HepG2 (cell line): ENCODE results near the gene CAMTA2. TPM values are rescaled to one million over a fixed set of nuclear protein-coding genes. Genes with fewer than 3 reads are reported as not detected.

Experiments used
- BORCS8-MEF2B ChIP-seq: sonication (generic); formaldehyde crosslinking; IDR thresholded peaks from 2 replicates; pipeline ENCODE4 v1.8.0; 2022; ENCODE audit warnings: mild to moderate bottlenecking, missing genetic modification reagents
- CBX1 ChIP-seq: IDR thresholded peaks from one replicate; pipeline ENCODE4 v1.6.1; 2016; ENCODE audit warnings: antibody characterized with exemption, low read depth
- HMGA1 ChIP-seq: sonication (generic); formaldehyde crosslinking; conservative IDR thresholded peaks from 2 replicates; pipeline ENCODE4 v1.4.0; 2020; ENCODE audit warnings: missing genetic modification reagents
- KMT2A ChIP-seq: sonication (generic); formaldehyde crosslinking; IDR thresholded peaks from 2 replicates; pipeline ENCODE4 v1.4.0; 2020; ENCODE audit warnings: missing genetic modification reagents
- NBN ChIP-seq: fragments of 450-650 bp; conservative IDR thresholded peaks from 2 replicates; pipeline ENCODE4 v1.6.1; 2017
- NRL ChIP-seq: sonication (generic); formaldehyde crosslinking; IDR thresholded peaks from 2 replicates; pipeline ENCODE4 v1.5.0; 2020; ENCODE audit warnings: missing genetic modification reagents, mild to moderate bottlenecking, moderate library complexity, borderline replicate concordance
- PRMT3 ChIP-seq: sonication (generic); formaldehyde crosslinking; IDR thresholded peaks from 2 replicates; pipeline ENCODE4 v1.8.1; 2022; ENCODE audit warnings: low read depth, mild to moderate bottlenecking, moderate library complexity, missing genetic modification reagents, borderline replicate concordance
- PRPF4 ChIP-seq: fragments of 200-400 bp; formaldehyde crosslinking; IDR thresholded peaks from 2 replicates; pipeline ENCODE4 v1.6.1; 2016; ENCODE audit warnings: low read length, low read depth; ENCODE audit not compliant: poor library complexity, severe bottlenecking
- RBFOX2 ChIP-seq: fragments of 200-400 bp; formaldehyde crosslinking; IDR thresholded peaks from 2 replicates; pipeline ENCODE4 v1.6.1; 2017; ENCODE audit warnings: low read depth, mild to moderate bottlenecking, low read length
- SP140L ChIP-seq: sonication (generic); formaldehyde crosslinking; IDR thresholded peaks from 2 replicates; pipeline ENCODE4 v1.4.0; 2020; ENCODE audit warnings: missing genetic modification reagents, borderline replicate concordance
- SPEN ChIP-seq: sonication (generic); formaldehyde crosslinking; IDR thresholded peaks from 2 replicates; pipeline ENCODE4 v1.5.1; 2020; ENCODE audit warnings: low read depth, mild to moderate bottlenecking, missing genetic modification reagents
- TOE1 ChIP-seq: sonication (generic); formaldehyde crosslinking; IDR thresholded peaks from 2 replicates; pipeline ENCODE4 v1.4.0; 2020; ENCODE audit warnings: mild to moderate bottlenecking, missing genetic modification reagents
- ZFYVE20 ChIP-seq: sonication (generic); formaldehyde crosslinking; IDR thresholded peaks from 2 replicates; pipeline ENCODE4 v1.8.0; 2023; ENCODE audit warnings: low read depth, mild to moderate bottlenecking, moderate library complexity, missing genetic modification reagents, borderline replicate concordance
- ZNF230 ChIP-seq: sonication (generic); formaldehyde crosslinking; IDR thresholded peaks from 2 replicates; pipeline ENCODE4 v1.4.0; 2020; ENCODE audit warnings: mild to moderate bottlenecking, missing genetic modification reagents
- ZNF468 ChIP-seq: sonication (generic); formaldehyde crosslinking; IDR thresholded peaks from 2 replicates; pipeline ENCODE4 v1.8.0; 2022; ENCODE audit warnings: mild to moderate bottlenecking, moderate library complexity, missing genetic modification reagents
- ZNF496 ChIP-seq: sonication (generic); formaldehyde crosslinking; IDR thresholded peaks from 2 replicates; pipeline ENCODE4 v1.8.1; 2023; ENCODE audit warnings: mild to moderate bottlenecking, moderate library complexity, missing genetic modification reagents; ENCODE audit not compliant: insufficient replicate concordance
- ZNF607 ChIP-seq: sonication (generic); formaldehyde crosslinking; IDR thresholded peaks from 2 replicates; pipeline ENCODE4 v1.5.1; 2020; ENCODE audit warnings: missing genetic modification reagents, mild to moderate bottlenecking, borderline replicate concordance
- ZNF780A ChIP-seq: sonication (generic); formaldehyde crosslinking; IDR thresholded peaks from 2 replicates; pipeline ENCODE4 v1.8.0; 2022; ENCODE audit warnings: mild to moderate bottlenecking, missing genetic modification reagents, moderate library complexity
- ZNF850 ChIP-seq: sonication (generic); formaldehyde crosslinking; conservative IDR thresholded peaks from 2 replicates; pipeline ENCODE4 v1.9.0; 2021; ENCODE audit warnings: mild to moderate bottlenecking, missing genetic modification reagents
- polyA plus RNA-seq, 8 experiments: library from polyadenylated mRNA; depleted of rRNA in 3 of 8; stranded (reverse) in 7 of 8; unstranded in 1 of 8; fragments of >200 nt; fragmentation: Illumina TruSeq in 4 of 8; extraction: Trizol in 4 of 8; gene quantifications; 2 replicates each; pipeline versions ENCODE4 v1.2.1 to v1.2.3, GENCODE V29; 2011 to 2016; ENCODE audit warnings: low read depth in 4 of 8, missing spikeins in 1 of 8, mixed read lengths in 1 of 8; ENCODE audit not compliant: insufficient read depth in 1 of 8
- total RNA-seq, 5 experiments: library from RNA; depleted of rRNA; stranded (reverse); fragments of >200 nt; fragmentation: Illumina TruSeq; extraction: Trizol; gene quantifications; 2 replicates each; pipeline ENCODE4 v1.2.3, GENCODE V29; 2016; ENCODE audit warnings: low read depth in 1 of 5
- TF ChIP-seq, protein P1 (sequence below): sonication (generic); formaldehyde crosslinking; IDR thresholded peaks from 2 replicates; pipeline ENCODE4 v1.4.0; 2020; ENCODE audit warnings: missing genetic modification reagents
- TF ChIP-seq, protein P2 (sequence below): sonication (generic); formaldehyde crosslinking; conservative IDR thresholded peaks from 2 replicates; pipeline ENCODE4 v1.8.0; 2022; ENCODE audit warnings: low read depth, missing genetic modification reagents
- TF ChIP-seq, protein P3 (sequence below): sonication (generic); formaldehyde crosslinking; IDR thresholded peaks from 2 replicates; pipeline ENCODE4 v1.5.0; 2020; ENCODE audit warnings: mild to moderate bottlenecking, missing genetic modification reagents, moderate library complexity
- TF ChIP-seq, protein P4 (sequence below): sonication (generic); formaldehyde crosslinking; IDR thresholded peaks from 2 replicates; pipeline ENCODE4 v1.4.0; 2020; ENCODE audit warnings: missing genetic modification reagents, low read depth, mild to moderate bottlenecking, borderline replicate concordance

Gene CAMTA2
- total and polyA plus RNA-seq, 2 of the 13 experiments (the other 11 are each of a cell fraction or from before 2014, with no cell fraction given) = 4.1 to 7.1 TPM

DNA sequence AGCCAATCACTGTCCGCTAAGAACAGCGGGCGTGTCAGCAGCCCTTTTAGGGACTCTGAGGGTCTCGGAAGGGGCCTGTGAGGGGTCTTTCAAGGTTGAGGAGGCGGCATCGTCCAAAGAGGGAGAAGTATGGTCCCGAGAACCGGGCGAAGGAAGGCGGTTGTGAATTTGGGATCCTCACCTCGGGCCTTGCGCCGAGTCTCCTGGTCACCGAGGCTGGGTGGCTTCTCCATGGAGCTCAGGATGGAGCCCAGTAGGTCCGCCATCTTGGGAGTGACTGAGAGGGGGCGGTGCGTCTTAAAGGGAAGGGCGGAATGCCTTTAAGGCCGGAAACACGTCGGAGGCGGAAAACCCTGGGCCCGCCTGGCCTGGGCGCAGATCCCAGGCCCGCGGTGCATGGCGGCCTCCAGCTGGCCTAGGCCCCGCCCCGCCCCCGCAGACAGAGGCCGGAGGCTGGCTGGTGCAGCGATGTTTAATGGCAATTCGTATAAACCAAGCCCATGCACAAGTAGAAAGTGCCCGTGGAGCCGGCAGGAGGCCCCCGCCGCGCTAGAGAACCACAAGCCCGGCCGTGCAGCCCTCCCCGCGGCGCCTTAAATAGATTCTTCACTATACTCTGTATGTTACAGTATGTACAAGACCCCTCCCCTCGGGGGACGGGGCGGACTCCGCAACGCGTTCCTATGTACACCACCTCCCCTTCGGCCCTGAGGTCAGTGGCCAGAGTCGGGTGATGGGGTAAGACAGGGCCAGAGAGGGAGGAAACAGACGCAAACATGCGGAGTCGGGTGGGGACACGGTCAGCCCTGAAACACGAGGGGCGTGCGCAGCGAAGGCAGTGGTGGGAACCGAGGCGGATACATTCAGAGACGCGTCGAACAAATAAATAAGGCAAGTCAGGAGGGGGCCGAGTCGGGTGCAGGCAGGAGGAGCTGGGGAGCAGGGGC lies 19.7 kb downstream of the CAMTA2 start, which contains the start of gene SPAG7 (continued):
- peak; percentile 24 for TF ChIP-seq BORCS8-MEF2B (CRISPR knock-in tag)
- TF ChIP-seq NRL (CRISPR knock-in tag) = peak; percentile 85; the same call in 1 of the 2 replicates
- TF ChIP-seq PRMT3 (CRISPR knock-in tag) = 0 out of 2 replicates have a peak, but pooled peaks have one; percentile 45
- TF ChIP-seq SP140L (CRISPR knock-in tag) = no peak
- TF ChIP-seq ZNF607 (CRISPR knock-in tag) = peak; percentile 75; the same call in 1 of the 2 replicates
- peak; percentile 94 for TF ChIP-seq RBFOX2
- TF ChIP-seq, protein P1, sequence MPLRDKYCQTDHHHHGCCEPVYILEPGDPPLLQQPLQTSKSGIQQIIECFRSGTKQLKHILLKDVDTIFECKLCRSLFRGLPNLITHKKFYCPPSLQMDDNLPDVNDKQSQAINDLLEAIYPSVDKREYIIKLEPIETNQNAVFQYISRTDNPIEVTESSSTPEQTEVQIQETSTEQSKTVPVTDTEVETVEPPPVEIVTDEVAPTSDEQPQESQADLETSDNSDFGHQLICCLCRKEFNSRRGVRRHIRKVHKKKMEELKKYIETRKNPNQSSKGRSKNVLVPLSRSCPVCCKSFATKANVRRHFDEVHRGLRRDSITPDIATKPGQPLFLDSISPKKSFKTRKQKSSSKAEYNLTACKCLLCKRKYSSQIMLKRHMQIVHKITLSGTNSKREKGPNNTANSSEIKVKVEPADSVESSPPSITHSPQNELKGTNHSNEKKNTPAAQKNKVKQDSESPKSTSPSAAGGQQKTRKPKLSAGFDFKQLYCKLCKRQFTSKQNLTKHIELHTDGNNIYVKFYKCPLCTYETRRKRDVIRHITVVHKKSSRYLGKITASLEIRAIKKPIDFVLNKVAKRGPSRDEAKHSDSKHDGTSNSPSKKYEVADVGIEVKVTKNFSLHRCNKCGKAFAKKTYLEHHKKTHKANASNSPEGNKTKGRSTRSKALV (CRISPR knock-in tag) = no peak
- TF ChIP-seq ZNF230 = no peak
- no peak for TF ChIP-seq ZNF850
- peak; percentile 95 for TF ChIP-seq SPEN (CRISPR knock-in tag)
- TF ChIP-seq, protein P2, sequence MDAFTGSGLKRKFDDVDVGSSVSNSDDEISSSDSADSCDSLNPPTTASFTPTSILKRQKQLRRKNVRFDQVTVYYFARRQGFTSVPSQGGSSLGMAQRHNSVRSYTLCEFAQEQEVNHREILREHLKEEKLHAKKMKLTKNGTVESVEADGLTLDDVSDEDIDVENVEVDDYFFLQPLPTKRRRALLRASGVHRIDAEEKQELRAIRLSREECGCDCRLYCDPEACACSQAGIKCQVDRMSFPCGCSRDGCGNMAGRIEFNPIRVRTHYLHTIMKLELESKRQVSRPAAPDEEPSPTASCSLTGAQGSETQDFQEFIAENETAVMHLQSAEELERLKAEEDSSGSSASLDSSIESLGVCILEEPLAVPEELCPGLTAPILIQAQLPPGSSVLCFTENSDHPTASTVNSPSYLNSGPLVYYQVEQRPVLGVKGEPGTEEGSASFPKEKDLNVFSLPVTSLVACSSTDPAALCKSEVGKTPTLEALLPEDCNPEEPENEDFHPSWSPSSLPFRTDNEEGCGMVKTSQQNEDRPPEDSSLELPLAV = no peak
- TF ChIP-seq CBX1 = peak; percentile 13
- no peak for TF ChIP-seq ZNF496 (CRISPR knock-in tag)
- TF ChIP-seq HMGA1 = no peak
- TF ChIP-seq, protein P3, sequence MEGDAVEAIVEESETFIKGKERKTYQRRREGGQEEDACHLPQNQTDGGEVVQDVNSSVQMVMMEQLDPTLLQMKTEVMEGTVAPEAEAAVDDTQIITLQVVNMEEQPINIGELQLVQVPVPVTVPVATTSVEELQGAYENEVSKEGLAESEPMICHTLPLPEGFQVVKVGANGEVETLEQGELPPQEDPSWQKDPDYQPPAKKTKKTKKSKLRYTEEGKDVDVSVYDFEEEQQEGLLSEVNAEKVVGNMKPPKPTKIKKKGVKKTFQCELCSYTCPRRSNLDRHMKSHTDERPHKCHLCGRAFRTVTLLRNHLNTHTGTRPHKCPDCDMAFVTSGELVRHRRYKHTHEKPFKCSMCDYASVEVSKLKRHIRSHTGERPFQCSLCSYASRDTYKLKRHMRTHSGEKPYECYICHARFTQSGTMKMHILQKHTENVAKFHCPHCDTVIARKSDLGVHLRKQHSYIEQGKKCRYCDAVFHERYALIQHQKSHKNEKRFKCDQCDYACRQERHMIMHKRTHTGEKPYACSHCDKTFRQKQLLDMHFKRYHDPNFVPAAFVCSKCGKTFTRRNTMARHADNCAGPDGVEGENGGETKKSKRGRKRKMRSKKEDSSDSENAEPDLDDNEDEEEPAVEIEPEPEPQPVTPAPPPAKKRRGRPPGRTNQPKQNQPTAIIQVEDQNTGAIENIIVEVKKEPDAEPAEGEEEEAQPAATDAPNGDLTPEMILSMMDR (CRISPR knock-in tag) = 0 out of 2 replicates have a peak, but pooled peaks have one; percentile 26
- TF ChIP-seq TOE1 (CRISPR knock-in tag) = no peak
- TF ChIP-seq ZNF780A (CRISPR knock-in tag) = 0 out of 2 replicates have a peak, but pooled peaks have one; percentile 34
- TF ChIP-seq ZNF468 (CRISPR knock-in tag) = no peak
- TF ChIP-seq NBN = no peak
- TF ChIP-seq, protein P4, sequence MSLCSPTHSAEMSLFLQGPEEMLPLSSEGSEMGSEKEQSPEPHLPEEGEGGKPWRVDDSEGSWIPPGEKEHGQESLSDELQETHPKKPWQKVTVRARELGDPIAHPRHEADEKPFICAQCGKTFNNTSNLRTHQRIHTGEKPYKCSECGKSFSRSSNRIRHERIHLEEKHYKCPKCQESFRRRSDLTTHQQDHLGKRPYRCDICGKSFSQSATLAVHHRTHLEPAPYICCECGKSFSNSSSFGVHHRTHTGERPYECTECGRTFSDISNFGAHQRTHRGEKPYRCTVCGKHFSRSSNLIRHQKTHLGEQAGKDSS (CRISPR knock-in tag) = peak; percentile 57; the same call in 1 of the 2 replicates
- peak; percentile 71; the same call in 1 of the 2 replicates for TF ChIP-seq KMT2A (CRISPR knock-in tag)
- no peak; the same call in 1 of the 2 replicates for TF ChIP-seq ZFYVE20 (CRISPR knock-in tag)
- TF ChIP-seq PRPF4 = no peak
